ENCODE measurements around the gene RAD54L. TPM values are rescaled to one million over a fixed set of nuclear protein-coding genes. Genes with fewer than 3 reads are reported as not detected.
A peak's percentile ranks its signal among the peaks of the same experiment; 100 is the strongest.
"Not testable (repeated sequence)": the region's sequence is repeated elsewhere in the genome, so short reads cannot be mapped to it uniquely, and the experiment has no call there.

RAD54L gene
- total RNA-seq, 1 experiment from 2014 or later, result 29.4 TPM

DNA sequence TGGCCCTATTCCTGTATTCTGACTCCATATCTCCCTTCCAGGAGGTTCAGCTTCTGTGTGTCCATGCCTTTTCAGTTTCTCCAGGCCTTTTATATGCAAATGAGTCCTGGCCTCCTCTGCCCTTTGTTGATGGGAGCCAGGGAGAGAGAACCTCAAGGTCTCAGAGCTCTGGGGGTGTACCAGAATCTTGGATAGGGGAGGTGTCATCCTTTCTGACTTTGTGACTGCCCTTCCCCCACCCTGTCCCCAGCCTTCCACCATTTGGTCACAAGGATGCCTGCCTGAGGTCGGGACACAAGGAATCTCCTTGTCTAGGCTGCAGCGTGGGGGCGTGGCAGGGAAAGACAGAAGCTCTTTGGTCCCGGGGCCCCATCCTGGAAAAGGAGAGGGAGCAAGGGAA lies 25.8 kb upstream of the RAD54L start:
- no peak overlapping the region for H3K4me3 ChIP-seq (ENCODE audit: low read length)
- no peaks in the 10 kb centered on the region for H3F3A ChIP-seq (ENCODE audit: low read length, unreplicated experiment)
- no peaks in the 10 kb centered on the region for H3K9me2 ChIP-seq (replicated peaks; ENCODE audit: low read length)
- H3K9me3 ChIP-seq (ENCODE audit: low read length), result no peaks in the 10 kb centered on the region
- H3K4me2 ChIP-seq (ENCODE audit: low read length), result no peak overlapping the region
- ChIA-PET POLR2A (ENCODE audit: unreplicated experiment) (no interaction called here), CTCF (interaction anchor here (0.6 kb wide), 1 partner anchor 957 kb away, joined by 5 read pairs; no protein-coding TSS in a partner anchor)
- ATAC-seq (no peak), DNase-seq (no peak)
- H3K79me2 ChIP-seq (ENCODE audit: low read length), result no peaks in the 10 kb centered on the region
- H3K9ac ChIP-seq (ENCODE audit: low read length), result no peak overlapping the region
- no peak for TF ChIP-seq EZH2 (IDR thresholded peaks at IDR 0.05; ENCODE audit: low read length, unreplicated experiment)
- TF ChIP-seq CTCF (conservative IDR thresholded peaks at IDR 0.05; ENCODE audit: low read depth, low read length), result no peak
- TF ChIP-seq EZH2phosphoT487 (IDR thresholded peaks at IDR 0.05; ENCODE audit: borderline replicate concordance, low read length), result no peak
- no peaks in the 10 kb centered on the region for H4K20me1 ChIP-seq (ENCODE audit: low read length)
- no peaks in the 10 kb centered on the region for H3K27me3 ChIP-seq (ENCODE audit: low read length)
- intact Hi-C loops (cut with micrococcal nuclease), result no loop called here
- peaks cover 5% of the 10 kb centered on the region; the same call in 1 of the 2 replicates for H3K4me1 ChIP-seq (ENCODE audit: insufficient read depth, low read length)
- H3K27ac ChIP-seq (ENCODE audit: low read length), result no peak overlapping the region
- H2AFZ ChIP-seq (ENCODE audit: low read length), result no peak overlapping the region
- BruUV-seq (replicated peaks), result no TSS peak
- H3K36me3 ChIP-seq (ENCODE audit: low read depth, low read length), result no peaks in the 10 kb centered on the region

GRCh38 chr1:46223055-46223454 lies 24.5 kb upstream of the RAD54L start:
- ATAC-seq; H3K27ac ChIP-seq (ENCODE audit: low read length); H4K20me1 ChIP-seq (ENCODE audit: low read length); H3K79me2 ChIP-seq (ENCODE audit: low read length); H3K4me3 ChIP-seq (ENCODE audit: low read length); H3K4me1 ChIP-seq (ENCODE audit: insufficient read depth, low read length); H3K36me3 ChIP-seq (ENCODE audit: low read depth, low read length); H3K9ac ChIP-seq (ENCODE audit: low read length); H2AFZ ChIP-seq (ENCODE audit: low read length); H3K9me2 ChIP-seq (replicated peaks; ENCODE audit: low read length); H3K9me3 ChIP-seq (ENCODE audit: low read length); H3F3A ChIP-seq (ENCODE audit: low read length, unreplicated experiment); DNase-seq; BruUV-seq (replicated peaks); H3K27me3 ChIP-seq (ENCODE audit: low read length): not testable (repeated sequence)
- ChIA-PET CTCF (interaction anchor here (0.5 to 1.5 kb wide), 15 partner anchors 9 to 187 kb away, joined by 3 to 58 read pairs (median 4); partner anchors contain the start of genes PIK3R3 and RAD54L), POLR2A (ENCODE audit: unreplicated experiment) (interaction anchor here (1.1 kb wide), 1 partner anchor 24 kb away, joined by 47 read pairs; no protein-coding TSS in a partner anchor)
- intact Hi-C loops (cut with micrococcal nuclease), result loop anchor here (1.0 kb wide), 4 partner anchors 25 to 186 kb away; partner anchors contain the start of gene POMGNT1
- 0 out of 2 replicates have a peak overlapping the region, but pooled peaks have one; percentile 17 for H3K4me2 ChIP-seq (ENCODE audit: low read length)

- no peak for TF ChIP-seq EZH2 (IDR thresholded peaks at IDR 0.05; ENCODE audit: low read length, unreplicated experiment)
- peak; percentile 97 for TF ChIP-seq CTCF (conservative IDR thresholded peaks at IDR 0.05; ENCODE audit: low read depth, low read length)
- DNase-seq (peak; percentile 94), ATAC-seq (peak; percentile 95)
- no peaks in the 10 kb centered on the region for H3F3A ChIP-seq (ENCODE audit: low read length, unreplicated experiment)
- H3K36me3 ChIP-seq (ENCODE audit: low read depth, low read length), result no peaks in the 10 kb centered on the region
- POLR2A ChIA-PET (ENCODE audit: unreplicated experiment), result interaction anchor here (1.1 kb wide), 2 partner anchors 24 to 40 kb away, joined by 5 to 47 read pairs; no protein-coding TSS in a partner anchor
- no TSS peak for BruUV-seq (replicated peaks)
- peak overlapping the region; percentile 57 for H3K4me2 ChIP-seq (ENCODE audit: low read length)
- H3K9me3 ChIP-seq (ENCODE audit: low read length), result no peaks in the 10 kb centered on the region
- no peaks in the 10 kb centered on the region for H3K9me2 ChIP-seq (replicated peaks; ENCODE audit: low read length)
- H3K27me3 ChIP-seq (ENCODE audit: low read length), result no peaks in the 10 kb centered on the region
- peak overlapping the region; percentile 73 for H2AFZ ChIP-seq (ENCODE audit: low read length)
- H3K4me3 ChIP-seq (ENCODE audit: low read length), result no peak overlapping the region
- H3K27ac ChIP-seq (ENCODE audit: low read length), result peak overlapping the region; percentile 21
- CTCF ChIA-PET, result interaction anchor here (0.5 to 1.5 kb wide), 15 partner anchors 9 to 187 kb away, joined by 3 to 58 read pairs (median 4); partner anchors contain the start of genes PIK3R3 and RAD54L
- no peak overlapping the region for H3K9ac ChIP-seq (ENCODE audit: low read length)
- no peaks in the 10 kb centered on the region for H4K20me1 ChIP-seq (ENCODE audit: low read length)
- H3K4me1 ChIP-seq (ENCODE audit: insufficient read depth, low read length), result peaks cover 5% of the 10 kb centered on the region; the same call in 1 of the 2 replicates
- H3K79me2 ChIP-seq (ENCODE audit: low read length), result no peaks in the 10 kb centered on the region
- intact Hi-C loops (cut with micrococcal nuclease), result loop anchor here (1.0 kb wide), 4 partner anchors 25 to 186 kb away; partner anchors contain the start of gene POMGNT1
These were observed 24.1 kb upstream of the RAD54L start for GRCh38 chr1:46223472-46223943.

Measured in PC-3 (cell line).